Coronary artery (tissue), 2 donors: Measurements from ENCODE around the gene TELO2.

Experiments
- DNase-seq: peaks from one replicate; pipeline ENCODE4 v3.0.0-alpha.2; 2017; ENCODE audit warnings: low spot score
- H3K27ac ChIP-seq, 2 donors: fragments of 200-600 bp; sonication (generic); one replicate each; pipeline ENCODE4 v1.5.1; 2016 to 2019
- H3K4me3 ChIP-seq: fragments of 200-600 bp; sonication (generic); 2 replicates; pipeline ENCODE4 v1.5.1; 2016; ENCODE audit warnings: mild to moderate bottlenecking, moderate library complexity
- CTCF ChIP-seq: fragments of 200-600 bp; sonication (generic); IDR thresholded peaks from one replicate; pipeline ENCODE4 v1.5.1; 2019; ENCODE audit warnings: antibody characterized with exemption

Gene TELO2

GRCh38 chr16:1557074-1557473 lies 63.9 kb downstream of the TELO2 start:
- no peak overlapping the region for H3K4me3 ChIP-seq
- no peak for TF ChIP-seq CTCF
- no peak overlapping the region for H3K27ac ChIP-seq
- no peak for DNase-seq

GRCh38 chr16:1557576-1557975 lies 64.4 kb downstream of the TELO2 start:
- no peak for TF ChIP-seq CTCF
- DNase-seq, result no peak
- H3K4me3 ChIP-seq, result no peak overlapping the region
- H3K27ac ChIP-seq, result no peak overlapping the region

- H3K27ac ChIP-seq, result no peak overlapping the region
- no peak for DNase-seq
- no peak overlapping the region for H3K4me3 ChIP-seq
- TF ChIP-seq CTCF, result no peak
These were observed 66.4 kb downstream of the TELO2 start for GRCh38 chr16:1559446-1559975.
